ENCODE measurements around the gene ZNF629.

DNA sequence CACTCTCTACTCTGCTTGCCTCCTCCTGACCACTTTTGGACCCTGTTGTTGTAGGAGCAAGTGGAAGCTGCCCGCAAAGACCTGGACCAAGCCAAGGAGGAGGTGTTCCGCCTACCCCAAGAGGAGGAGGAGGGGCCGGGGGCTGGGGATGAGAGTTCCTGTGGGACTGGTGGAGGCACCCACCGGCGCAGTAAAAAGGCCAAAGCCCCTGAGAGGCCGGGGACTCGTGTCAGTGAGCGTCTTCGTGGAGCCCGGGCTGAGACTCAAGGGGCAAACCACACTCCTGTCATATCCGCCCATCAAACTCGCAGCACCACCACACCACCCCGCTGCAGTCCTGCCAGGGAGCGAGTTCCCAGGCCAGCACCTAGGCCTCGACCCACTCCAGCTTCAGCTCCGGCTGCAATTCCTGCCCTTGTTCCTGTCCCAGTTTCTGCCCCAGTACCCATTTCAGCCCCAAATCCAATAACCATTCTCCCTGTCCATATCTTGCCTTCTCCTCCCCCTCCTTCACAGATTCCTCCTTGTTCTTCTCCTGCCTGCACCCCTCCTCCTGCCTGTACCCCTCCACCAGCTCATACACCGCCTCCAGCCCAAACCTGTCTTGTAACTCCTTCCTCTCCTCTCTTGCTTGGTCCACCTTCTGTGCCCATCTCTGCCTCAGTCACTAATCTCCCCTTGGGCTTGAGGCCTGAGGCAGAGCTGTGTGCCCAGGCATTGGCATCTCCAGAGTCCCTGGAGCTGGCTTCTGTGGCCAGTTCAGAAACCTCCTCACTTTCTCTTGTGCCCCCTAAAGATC, 49.8 kb downstream of the ZNF629 start:
- TF ChIP-seq CTCF (IDR thresholded peaks at IDR 0.05; ENCODE audit: low read depth, low read length): no peak
- TF ChIP-seq EZH2phosphoT487 (IDR thresholded peaks at IDR 0.05; ENCODE audit: low read depth): no peak
